ENCODE measurements around the gene LIAS. TPM values are rescaled to one million over a fixed set of nuclear protein-coding genes. Genes with fewer than 3 reads are reported as not detected.
"Not testable (repeated sequence)": the region's sequence is repeated elsewhere in the genome, so short reads cannot be mapped to it uniquely, and the experiment has no call there.

LIAS gene
- total RNA-seq, 2 donors from 2014 or later, result 19.0 to 20.0 TPM

DNA sequence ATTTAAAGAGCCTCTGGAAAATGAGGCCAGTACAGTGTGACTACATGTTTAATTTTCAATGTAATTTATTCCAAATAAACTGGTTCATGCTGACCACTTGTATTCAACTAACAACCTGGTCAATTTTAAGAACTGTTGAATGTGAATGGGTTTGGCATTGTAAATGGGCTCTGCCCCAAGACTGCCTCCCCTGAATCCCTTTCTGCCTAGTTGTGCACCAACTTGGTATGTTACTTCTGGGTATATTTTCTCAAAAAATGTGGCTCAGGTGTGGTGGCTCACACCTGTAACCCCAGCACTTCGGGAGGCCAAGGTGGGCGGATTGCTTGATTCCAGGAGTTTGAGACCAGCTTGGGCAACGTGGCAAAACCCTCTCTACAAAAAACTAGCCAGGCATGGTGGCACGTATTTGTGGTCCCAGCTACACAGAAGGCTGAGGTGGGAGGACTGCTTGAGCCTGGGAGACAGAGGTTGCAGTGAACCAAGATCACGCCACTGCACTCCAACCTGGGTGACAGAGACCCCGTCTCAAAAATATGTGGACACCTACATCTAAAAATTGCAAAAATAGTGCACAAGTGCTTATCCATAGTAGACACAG is 7.3 kb upstream of the LIAS start:
- no peak for ATAC-seq
- no peak for DNase-seq
- intact Hi-C loops (cut with DNase I, micrococcal nuclease), result no loop called here

DNA sequence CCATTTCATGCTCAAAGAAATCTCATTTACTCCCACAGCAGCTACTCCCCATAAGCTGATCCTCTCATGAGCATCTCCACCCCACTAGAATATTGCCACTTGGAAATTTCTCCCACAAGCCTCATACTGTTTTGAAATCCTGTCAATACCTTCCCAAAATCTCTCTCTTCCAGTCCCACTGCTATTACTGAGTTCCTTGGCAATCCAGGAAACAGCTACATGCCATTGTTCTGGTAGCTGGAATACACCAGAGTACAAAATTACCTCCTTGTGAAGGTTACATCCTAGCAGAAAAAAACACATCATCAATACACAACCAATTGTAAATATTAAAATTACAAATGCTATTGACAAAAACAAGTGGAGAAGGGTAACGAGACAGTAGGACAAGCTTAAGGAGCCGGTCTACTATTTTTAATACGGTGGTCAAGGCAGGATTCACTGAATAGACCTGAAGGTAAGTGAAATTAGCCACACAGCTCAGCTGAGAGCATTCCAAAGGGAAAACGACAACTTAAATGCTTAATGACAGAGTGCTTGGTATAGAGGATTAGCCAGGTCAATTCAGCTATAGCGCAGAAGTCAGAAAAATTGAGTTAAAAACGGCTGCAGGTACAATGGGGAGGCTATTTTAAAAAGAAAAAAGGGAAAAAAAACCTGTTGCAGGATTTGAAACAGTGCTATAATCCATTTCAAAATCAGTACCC is 6.5 kb upstream of the LIAS start:
- intact Hi-C loops (cut with DNase I, micrococcal nuclease), result no loop called here
- DNase-seq, result no peak

DNA sequence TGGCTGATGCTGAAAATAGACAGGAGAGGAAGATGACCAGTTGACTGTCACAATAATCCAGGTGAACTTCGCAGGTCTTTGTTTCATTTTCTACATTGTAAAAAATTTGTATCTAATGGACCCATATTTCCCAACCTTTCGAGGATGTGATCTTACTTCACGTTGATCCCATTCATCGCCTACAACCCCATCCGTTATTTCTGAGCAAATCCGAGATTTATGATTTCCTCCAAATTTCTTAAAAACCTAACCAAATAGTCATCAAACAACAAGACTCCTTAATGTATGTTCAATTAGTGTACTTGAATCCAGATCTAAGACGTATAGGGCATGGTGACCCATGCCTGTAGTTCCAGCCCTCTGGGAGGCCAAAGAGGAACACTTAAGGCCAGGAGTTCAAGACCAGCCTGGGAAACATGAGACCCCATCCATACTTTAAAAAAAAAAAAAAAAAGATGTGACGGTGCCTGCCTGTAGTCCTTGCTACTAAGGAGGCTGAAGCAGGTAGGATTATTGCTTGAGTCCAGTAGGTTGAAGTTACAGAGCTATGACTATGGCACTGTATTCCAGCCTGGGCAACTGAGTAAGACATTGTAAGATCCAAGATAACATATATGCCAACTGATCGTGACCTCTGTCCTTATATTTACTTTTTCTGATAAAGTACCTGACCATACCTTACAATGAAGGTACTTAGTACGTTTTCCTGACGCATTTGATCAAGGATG is 5.8 kb upstream of the LIAS start:
- no peak for ATAC-seq
- intact Hi-C loops (cut with DNase I, micrococcal nuclease), result no loop called here

More for the DNA sequence above, 6.5 kb upstream of the LIAS start:
- ATAC-seq, result no peak

GRCh38 chr4:39453738-39454137 is 5.1 kb upstream of the LIAS start:
- no peak for DNase-seq
- intact Hi-C loops (cut with DNase I, micrococcal nuclease), result no loop called here
- ATAC-seq, result no peak

More for the DNA sequence above, 5.8 kb upstream of the LIAS start:
- DNase-seq, result no peak

DNA sequence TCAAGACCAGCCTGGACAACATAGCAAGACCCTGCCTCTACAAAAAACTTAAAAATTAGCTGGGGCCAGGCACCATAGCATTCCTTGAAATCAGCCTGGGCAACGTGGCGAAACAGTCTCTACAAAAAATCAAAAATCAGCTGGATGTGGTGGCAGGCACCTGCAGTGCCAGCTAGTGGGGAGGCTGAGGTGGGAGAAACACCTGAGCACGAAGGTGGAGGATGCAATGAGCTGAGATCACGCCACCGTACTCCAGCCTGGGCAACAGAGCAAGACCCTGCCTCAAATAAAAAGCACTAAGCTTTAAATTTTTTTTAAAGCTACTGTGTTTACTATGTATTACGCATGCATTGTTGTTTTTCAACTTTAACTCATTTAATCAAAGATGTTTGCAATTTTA is 3.4 kb upstream of the LIAS start:
- intact Hi-C loops (cut with DNase I, micrococcal nuclease), result no loop called here
- ATAC-seq, result no peak
- DNase-seq, result no peak

GRCh38 chr4:39456946-39457763 is 1.7 kb upstream of the LIAS start:
- intact Hi-C loops (cut with DNase I, micrococcal nuclease), result no loop called here
- DNase-seq (no peak), ATAC-seq (no peak)

- DNase-seq; intact Hi-C loops (cut with DNase I, micrococcal nuclease): not testable (repeated sequence)
- ATAC-seq, result peak; percentile 5
Measured at GRCh38 chr4:39458161-39458504, 723 bp upstream of the LIAS start.

DNA sequence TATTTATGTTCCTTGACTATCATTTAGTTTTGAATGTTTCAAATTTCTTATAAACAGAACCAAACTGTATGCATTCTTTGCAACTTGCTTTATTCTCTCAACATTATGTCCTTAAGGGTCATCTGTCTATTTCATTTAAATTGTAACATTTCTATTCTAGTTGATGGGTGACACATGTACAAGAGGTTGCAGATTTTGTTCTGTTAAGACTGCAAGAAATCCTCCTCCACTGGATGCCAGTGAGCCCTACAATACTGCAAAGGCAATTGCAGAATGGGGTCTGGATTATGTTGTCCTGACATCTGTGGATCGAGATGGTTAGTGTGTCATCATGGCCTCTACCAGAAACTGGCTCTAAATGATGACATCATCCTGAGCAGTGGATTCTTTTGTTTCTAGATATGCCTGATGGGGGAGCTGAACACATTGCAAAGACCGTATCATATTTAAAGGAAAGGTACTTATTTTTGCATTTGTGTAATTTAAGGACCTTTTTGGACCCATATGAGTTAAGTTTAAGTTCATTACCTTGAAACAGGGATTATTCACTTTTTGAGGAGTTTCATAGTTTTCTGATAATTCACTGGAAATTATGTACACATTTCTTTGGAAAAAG is 6.1 kb downstream of the LIAS start:
- no peak for ATAC-seq
- intact Hi-C loops (cut with DNase I, micrococcal nuclease), result no loop called here
- no peak for DNase-seq

DNA sequence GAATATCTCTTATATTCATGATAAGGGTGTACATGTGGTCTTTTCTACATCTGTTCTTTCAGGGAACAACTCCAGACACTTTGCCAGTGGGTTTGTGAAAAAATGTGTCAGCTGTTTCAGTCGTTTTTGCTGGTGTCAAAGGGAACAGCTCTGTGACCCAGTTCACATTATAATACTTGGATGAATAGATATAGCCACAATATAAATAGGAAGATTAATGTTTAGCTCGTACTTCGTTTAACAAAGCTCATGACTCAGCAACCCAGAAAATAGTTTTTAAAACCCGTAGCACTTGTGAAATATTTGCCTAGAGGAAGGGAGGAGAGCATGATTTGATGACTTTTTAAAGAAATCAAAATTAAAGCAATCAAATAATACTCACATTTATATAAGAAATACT is 7.9 kb downstream of the LIAS start:
- intact Hi-C loops (cut with DNase I, micrococcal nuclease), result no loop called here
- DNase-seq (no peak), ATAC-seq (peak; percentile 82)

GRCh38 chr4:39467464-39467863 is 8.6 kb downstream of the LIAS start:
- peak; percentile 39 for ATAC-seq
- intact Hi-C loops (cut with DNase I, micrococcal nuclease), result no loop called here

DNA sequence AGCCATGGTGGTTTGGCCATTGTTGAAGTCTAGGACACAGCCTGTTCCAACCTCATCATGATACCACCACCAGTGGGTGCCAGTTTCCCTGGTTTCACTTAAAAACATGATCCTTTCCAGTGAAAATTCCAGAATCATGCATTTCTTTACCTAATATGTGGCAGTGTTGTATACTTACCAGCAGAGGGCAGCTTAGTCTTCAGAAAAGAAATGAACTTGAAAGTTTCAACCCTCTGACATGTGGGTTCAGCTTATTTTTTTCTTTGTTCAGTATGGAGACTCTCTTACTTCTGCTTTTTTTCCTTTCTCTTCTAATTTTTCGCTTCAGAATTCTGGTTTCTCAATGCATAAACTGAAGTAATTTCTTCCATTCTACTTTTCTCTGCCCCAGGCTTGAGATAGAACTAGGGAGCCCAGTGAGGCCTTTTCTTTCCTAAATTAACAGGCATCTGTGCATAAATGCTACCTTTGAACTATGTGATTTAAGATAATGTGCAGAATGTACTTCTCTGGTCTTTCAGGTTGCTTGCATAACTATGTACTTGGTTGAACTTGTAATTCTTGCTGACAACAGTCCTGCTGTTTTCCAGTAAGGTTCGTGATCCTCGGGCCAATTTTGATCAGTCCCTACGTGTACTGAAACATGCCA is 10.7 kb downstream of the LIAS start:
- intact Hi-C loops (cut with DNase I, micrococcal nuclease), result loop anchor here in 1 of 2 donors (10.0 kb wide), 2 partner anchors 185 to 505 kb away; partner anchors contain the start of gene PDS5A
- DNase-seq (peak in 1 of 2 donors; percentile 37), ATAC-seq (peak; percentile 69)

More at GRCh38 chr4:39467464-39467863, 8.6 kb downstream of the LIAS start:
- DNase-seq, result no peak

GRCh38 chr4:39470402-39470801 is 11.5 kb downstream of the LIAS start:
- DNase-seq, result no peak
- intact Hi-C loops (cut with DNase I, micrococcal nuclease), result loop anchor here in 1 of 2 donors (10.0 kb wide), 2 partner anchors 184 to 504 kb away; partner anchors contain the start of gene PDS5A
- ATAC-seq, result no peak

DNA sequence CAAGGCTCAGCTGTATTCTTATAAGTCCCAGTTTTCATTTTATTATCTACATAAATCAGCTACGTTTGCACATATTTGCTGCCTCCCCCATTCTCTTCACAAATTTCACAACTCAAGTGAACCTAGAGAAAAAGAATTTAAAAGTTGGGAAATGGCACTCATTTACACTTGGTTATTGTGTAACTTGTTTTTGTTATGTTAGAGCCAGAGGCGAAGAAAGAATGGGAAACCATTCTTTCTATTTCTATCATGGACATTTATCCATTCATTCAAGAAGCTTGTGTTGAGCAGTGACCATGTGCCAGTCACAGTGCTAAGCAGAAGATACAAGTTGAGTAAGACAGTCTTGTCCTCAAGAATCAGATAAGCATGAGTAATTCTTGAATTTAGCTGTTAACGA is 13.5 kb downstream of the LIAS start:
- intact Hi-C loops (cut with DNase I, micrococcal nuclease), result loop anchor here in 1 of 2 donors (10.0 kb wide), 2 partner anchors 182 to 502 kb away; partner anchors contain the start of gene PDS5A
- ATAC-seq (no peak), DNase-seq (no peak)

DNA sequence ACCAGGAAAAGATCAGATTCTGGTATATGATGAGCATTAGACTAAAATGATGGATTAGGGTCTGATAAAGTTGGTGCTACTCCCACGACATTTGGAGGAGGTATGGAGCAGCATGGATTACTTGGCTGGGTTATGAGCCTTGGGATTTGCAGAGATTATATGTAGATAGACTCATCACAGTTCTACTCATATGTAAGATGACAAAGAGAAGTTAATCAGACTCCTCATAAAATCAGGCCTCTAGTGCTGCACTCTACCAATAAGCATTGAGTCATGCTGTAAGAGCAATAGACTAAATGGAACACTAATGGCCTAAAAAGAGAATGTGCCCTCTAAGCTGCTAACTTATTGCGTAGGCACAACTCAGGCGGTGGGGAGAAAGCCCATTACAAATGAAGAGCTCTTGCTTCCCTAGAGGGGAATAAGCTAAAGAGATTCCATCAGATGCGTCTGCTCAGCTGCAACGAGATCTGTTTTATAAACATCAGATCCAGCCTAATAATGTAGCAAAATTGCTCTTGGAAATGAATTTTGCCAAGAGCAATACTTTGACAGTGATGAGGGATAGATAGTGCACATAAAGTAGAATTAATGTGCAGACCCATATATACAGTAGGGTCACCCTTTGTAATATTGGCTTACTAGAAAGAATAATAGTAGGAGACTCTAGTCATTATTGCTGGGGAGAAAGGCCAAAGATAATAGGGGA is 17.5 kb downstream of the LIAS start:
- ATAC-seq (no peak), DNase-seq (no peak)
- intact Hi-C loops (cut with DNase I, micrococcal nuclease), result loop anchor here in 1 of 2 donors (10.0 kb wide), 2 partner anchors 178 to 498 kb away; partner anchors contain the start of gene PDS5A

DNA sequence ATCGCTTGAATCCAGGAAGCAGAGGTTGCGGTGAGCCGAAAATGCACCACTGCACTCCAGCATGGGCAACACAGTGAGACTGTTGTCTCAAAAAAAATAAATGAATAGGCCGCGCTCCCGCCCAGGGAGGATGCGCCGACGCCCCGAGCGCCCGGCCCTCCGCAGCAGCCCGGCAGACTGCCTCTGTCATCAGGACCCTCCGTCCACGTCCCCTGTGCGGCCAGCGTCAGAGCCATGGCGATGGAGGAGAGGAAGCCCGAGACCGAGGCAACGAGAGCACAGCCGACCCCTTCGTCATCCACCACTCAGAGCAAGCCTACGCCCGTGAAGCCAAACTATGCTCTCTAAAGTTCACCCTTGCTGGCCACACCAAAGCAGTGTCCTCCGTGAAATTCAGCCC is 21.4 kb downstream of the LIAS start:
- DNase-seq, result no peak
- no peak for ATAC-seq
- intact Hi-C loops (cut with DNase I, micrococcal nuclease), result no loop called here

DNA sequence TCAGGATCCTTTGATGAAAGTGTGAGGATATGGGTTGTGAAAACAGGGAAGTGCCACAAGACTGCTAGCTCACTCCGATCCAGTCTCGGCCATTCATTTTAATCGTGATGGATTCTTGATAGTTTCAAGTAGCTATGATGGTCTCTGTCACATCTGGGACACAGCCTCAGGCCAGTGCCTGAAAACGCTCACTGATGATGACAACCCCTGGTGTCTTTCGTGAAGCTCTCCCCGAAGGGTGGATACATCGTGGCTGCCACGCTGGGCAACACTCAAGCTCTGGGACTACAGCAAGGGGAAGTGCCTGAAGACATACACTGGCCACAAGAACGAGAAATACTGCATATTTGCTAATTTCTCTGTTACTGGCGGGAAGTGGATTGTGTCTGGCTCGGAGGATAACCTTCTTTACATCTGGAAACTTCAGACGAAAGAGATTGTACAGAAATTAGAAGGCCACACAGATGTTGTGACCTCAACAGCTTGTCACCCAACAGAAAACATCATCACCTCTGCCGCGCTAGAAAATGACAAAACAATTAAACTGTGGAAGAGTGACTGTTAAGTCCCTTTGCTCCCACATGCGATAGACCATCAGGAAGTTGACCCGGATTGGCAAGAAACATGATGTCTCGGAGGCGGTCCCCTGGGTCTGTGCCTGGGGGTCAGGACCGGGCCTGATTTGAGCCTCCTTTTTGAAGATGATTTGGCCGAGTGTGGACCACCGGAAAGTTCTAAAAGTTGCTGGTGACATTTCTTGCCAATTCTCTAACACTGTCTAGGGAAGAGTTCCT is 22.2 kb downstream of the LIAS start:
- intact Hi-C loops (cut with DNase I, micrococcal nuclease), result no loop called here
- DNase-seq (no peak), ATAC-seq (no peak)

All from left colon (tissue), 2 donors.